DOHH2 (cell line): Measurements from ENCODE around the gene WWOX.

Experiments used
- EZH2phosphoT487 ChIP-seq: fragments of 200-600 bp; sonication (generic); IDR thresholded peaks from 2 replicates; pipeline ENCODE4 v1.6.1; 2017; ENCODE audit warnings: borderline replicate concordance, mild to moderate bottlenecking, antibody characterized with exemption, low read length, moderate library complexity, mixed read lengths
- TF ChIP-seq, protein P1 (sequence below): fragments of 200-600 bp; sonication (generic); IDR thresholded peaks from one replicate; pipeline ENCODE4 v1.5.1; 2014; ENCODE audit warnings: antibody characterized with exemption, mild to moderate bottlenecking, low read depth, low read length; ENCODE audit not compliant: poor library complexity, severe bottlenecking

DNA sequence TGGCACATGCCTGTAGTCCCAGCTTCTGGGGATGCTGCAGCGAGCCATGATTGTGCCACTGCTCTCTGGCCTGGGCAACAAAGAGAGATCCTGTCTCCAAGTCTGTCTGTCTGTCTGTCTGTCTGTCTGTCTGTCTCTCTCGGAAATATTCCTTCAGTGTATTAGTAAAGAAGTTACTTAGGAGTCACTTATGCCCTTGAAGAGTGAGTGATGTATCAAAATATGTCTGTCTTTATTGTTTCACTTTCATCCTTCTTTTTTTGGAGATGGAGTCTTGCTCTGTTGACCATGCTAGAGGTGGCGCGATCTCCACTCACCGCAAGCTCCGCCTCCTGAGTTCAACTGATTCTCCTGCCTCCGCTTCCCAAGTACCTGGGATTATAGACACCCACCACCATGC lies 410.5 kb downstream of the WWOX start:
- no peak for TF ChIP-seq EZH2phosphoT487
- TF ChIP-seq, protein P1, sequence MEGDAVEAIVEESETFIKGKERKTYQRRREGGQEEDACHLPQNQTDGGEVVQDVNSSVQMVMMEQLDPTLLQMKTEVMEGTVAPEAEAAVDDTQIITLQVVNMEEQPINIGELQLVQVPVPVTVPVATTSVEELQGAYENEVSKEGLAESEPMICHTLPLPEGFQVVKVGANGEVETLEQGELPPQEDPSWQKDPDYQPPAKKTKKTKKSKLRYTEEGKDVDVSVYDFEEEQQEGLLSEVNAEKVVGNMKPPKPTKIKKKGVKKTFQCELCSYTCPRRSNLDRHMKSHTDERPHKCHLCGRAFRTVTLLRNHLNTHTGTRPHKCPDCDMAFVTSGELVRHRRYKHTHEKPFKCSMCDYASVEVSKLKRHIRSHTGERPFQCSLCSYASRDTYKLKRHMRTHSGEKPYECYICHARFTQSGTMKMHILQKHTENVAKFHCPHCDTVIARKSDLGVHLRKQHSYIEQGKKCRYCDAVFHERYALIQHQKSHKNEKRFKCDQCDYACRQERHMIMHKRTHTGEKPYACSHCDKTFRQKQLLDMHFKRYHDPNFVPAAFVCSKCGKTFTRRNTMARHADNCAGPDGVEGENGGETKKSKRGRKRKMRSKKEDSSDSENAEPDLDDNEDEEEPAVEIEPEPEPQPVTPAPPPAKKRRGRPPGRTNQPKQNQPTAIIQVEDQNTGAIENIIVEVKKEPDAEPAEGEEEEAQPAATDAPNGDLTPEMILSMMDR = no peak
